ENCODE measurements around the gene DIP2C.

- TF ChIP-seq CTCF (IDR thresholded peaks at IDR 0.05; ENCODE audit: borderline replicate concordance, extremely low read depth, low read length, poor library complexity, severe bottlenecking), result no peak
- no peak for TF ChIP-seq EZH2 (IDR thresholded peaks at IDR 0.05; ENCODE audit: borderline replicate concordance, low read depth, low read length, severe bottlenecking)
These were observed 34.3 kb downstream of the DIP2C start for GRCh38 chr10:655184-655583.

All from DND-41 (cell line).